IMR-90 (cell line): Measurements from ENCODE around the gene STRIP2. TPM values are rescaled to one million over a fixed set of nuclear protein-coding genes. Genes with fewer than 3 reads are reported as not detected.
"Not testable (repeated sequence)": the region's sequence is repeated elsewhere in the genome, so short reads cannot be mapped to it uniquely, and the experiment has no call there.

Experiments used
- ATAC-seq: fragments of 200-7000 bp; cut with Tn5 transposase; 2 replicates; pipeline ENCODE4 v1.9.1; 2020; ENCODE audit warnings: low read depth, mild to moderate bottlenecking, moderate library complexity
- BruUV-seq: library from RNA; stranded (reverse); fragments of 400-500 nt; replicated peaks from 2 replicates; lab custom pipeline; 2021; lab: Mats Ljungman, UMichigan
- CTCF ChIA-PET: fragments of 300-600 bp; formaldehyde crosslinking; extraction: SDS; loops from one replicate; lab custom pipeline; 2021; ENCODE audit warnings: antibody characterized with exemption; lab: Yijun Ruan, JAX
- POLR2A ChIA-PET: fragments of 300-600 bp; sonication (Branson Sonifier 250); formaldehyde crosslinking; loops from one replicate; lab custom pipeline; 2022; ENCODE audit warnings: antibody characterized with exemption; ENCODE audit not compliant: unreplicated experiment; lab: Charles Lee
- DNase-seq: peaks from one replicate; pipeline ENCODE4 v3.0.0; 2013
- H2AFZ ChIP-seq: replicated peaks from 2 replicates; pipeline ENCODE3; 2013; ENCODE audit warnings: low read length, mild to moderate bottlenecking; ENCODE audit not compliant: poor library complexity
- H2AK5ac ChIP-seq: 2 replicates; pipeline ENCODE4 v1.6.1; 2013; ENCODE audit warnings: low read depth, low read length, inconsistent platforms
- H2AK9ac ChIP-seq: replicated peaks from 2 replicates; pipeline ENCODE3; 2013; ENCODE audit warnings: mild to moderate bottlenecking, low read depth, low read length, moderate library complexity; ENCODE audit not compliant: poor library complexity
- H2BK120ac ChIP-seq: 2 replicates; pipeline ENCODE4 v1.6.1; 2013; ENCODE audit warnings: low read depth, low read length, inconsistent platforms
- H2BK15ac ChIP-seq: 3 replicates; pipeline ENCODE4 v1.6.1; 2013; ENCODE audit warnings: low read depth, low read length, inconsistent platforms
- H2BK20ac ChIP-seq: 2 replicates; pipeline ENCODE4 v1.6.1; 2013; ENCODE audit warnings: low read depth, mild to moderate bottlenecking, inconsistent platforms, low read length, moderate library complexity
- H2BK5ac ChIP-seq: 2 replicates; pipeline ENCODE4 v1.6.1; 2013; ENCODE audit warnings: mild to moderate bottlenecking, low read depth, low read length, inconsistent platforms; ENCODE audit not compliant: poor library complexity, severe bottlenecking
- H3K14ac ChIP-seq: replicated peaks from 2 replicates; pipeline ENCODE4 v1.6.1; 2013; ENCODE audit warnings: low read depth, low read length, inconsistent platforms
- H3K18ac ChIP-seq: 2 replicates; pipeline ENCODE4 v1.6.1; 2013; ENCODE audit warnings: low read depth, low read length, control low read depth
- H3K23ac ChIP-seq: 2 replicates; pipeline ENCODE4 v1.6.1; 2013; ENCODE audit warnings: low read depth, low read length, inconsistent platforms
- H3K27ac ChIP-seq: 2 replicates; pipeline ENCODE4 v1.5.1; 2013; ENCODE audit warnings: mild to moderate bottlenecking, control low read depth, low read length; ENCODE audit not compliant: insufficient read depth
- H3K27me3 ChIP-seq: 2 replicates; pipeline ENCODE4 v1.6.1; 2013; ENCODE audit warnings: low read length; ENCODE audit not compliant: control insufficient read depth, insufficient read depth
- H3K36me3 ChIP-seq: 2 replicates; pipeline ENCODE4 v1.6.1; 2013; ENCODE audit warnings: low read length, mixed read lengths; ENCODE audit not compliant: control insufficient read depth, insufficient read depth
- H3K4ac ChIP-seq: 2 replicates; pipeline ENCODE4 v1.6.1; 2013; ENCODE audit warnings: low read depth, low read length, inconsistent platforms
- H3K4me1 ChIP-seq: 2 replicates; pipeline ENCODE4 v1.6.1; 2013; ENCODE audit warnings: low read length, mixed read lengths; ENCODE audit not compliant: control insufficient read depth, insufficient read depth
- H3K4me2 ChIP-seq: 2 replicates; pipeline ENCODE4 v1.6.1; 2013; ENCODE audit warnings: low read depth, mild to moderate bottlenecking, control low read depth, low read length, moderate library complexity
- H3K4me3 ChIP-seq: 2 replicates; pipeline ENCODE4 v1.5.1; 2013; ENCODE audit warnings: low read depth, mild to moderate bottlenecking, control low read depth, low read length, moderate library complexity; ENCODE audit not compliant: insufficient read depth
- H3K56ac ChIP-seq: 2 replicates; pipeline ENCODE4 v1.6.1; 2013; ENCODE audit warnings: low read length, inconsistent platforms; ENCODE audit not compliant: insufficient read depth; ENCODE audit errors: extremely low read depth
- H3K79me1 ChIP-seq, 2 experiments: 2 replicates each; pipeline ENCODE4 v1.6.1; 2013; ENCODE audit warnings: low read length in 2 of 2, inconsistent platforms in 1 of 2, low read depth in 1 of 2
- H3K9ac ChIP-seq: 2 replicates; pipeline ENCODE4 v1.6.1; 2013; ENCODE audit warnings: low read depth, low read length, control low read depth
- H3K9me1 ChIP-seq: 2 replicates; pipeline ENCODE4 v1.6.1; 2013; ENCODE audit warnings: low read length, inconsistent platforms; ENCODE audit not compliant: insufficient read depth
- H3K9me3 ChIP-seq: 2 replicates; pipeline ENCODE4 v1.6.1; 2013; ENCODE audit warnings: low read length; ENCODE audit not compliant: control insufficient read depth, insufficient read depth
- H4K20me1 ChIP-seq: 2 replicates; pipeline ENCODE4 v1.6.1; 2013; ENCODE audit warnings: low read length, inconsistent platforms; ENCODE audit not compliant: insufficient read depth
- H4K5ac ChIP-seq: 2 replicates; pipeline ENCODE4 v1.6.1; 2013; ENCODE audit warnings: mild to moderate bottlenecking, low read depth, low read length, control low read depth
- H4K8ac ChIP-seq, 2 experiments: 2 replicates each; pipeline ENCODE4 v1.6.1; 2013; ENCODE audit warnings: low read depth in 2 of 2, low read length in 2 of 2, control low read depth in 1 of 2, inconsistent platforms in 1 of 2
- H4K91ac ChIP-seq: 2 replicates; pipeline ENCODE4 v1.6.1; 2013; ENCODE audit warnings: low read depth, low read length, inconsistent platforms; ENCODE audit not compliant: insufficient read depth
- WGBS, 2 experiments: methylation state at CpG; one replicate each; pipeline versions ENCODE4 v1.1.5 to v1.1.7; 2013; ENCODE audit warnings: missing lambda C conversion rate in 2 of 2; ENCODE audit not compliant: insufficient read length in 1 of 2; ENCODE audit errors: extremely low coverage in 2 of 2; 5-methylcytosine and 5-hydroxymethylcytosine counted together
- dilution Hi-C: fragments of 300-500 bp; cut with HindIII; formaldehyde crosslinking; loops from one replicate; pipeline ENCODE4 v1.14.3; 2018; ENCODE audit warnings: low sequenced_read_pairs; ENCODE audit not compliant: unreplicated experiment
- in situ Hi-C: fragments of 300-500 bp; cut with MboI; formaldehyde crosslinking; loops from 3 replicates; pipeline ENCODE4 v1.14.3; 2019; ENCODE audit warnings: low sequenced_read_pairs, inconsistent platforms, mixed read lengths
- intact Hi-C: fragments of 100-400 bp; cut with micrococcal nuclease; formaldehyde crosslinking; loops from 2 replicates; pipeline ENCODE4 v1.10.0; 2022
- polyA plus RNA-seq, 3 experiments: library from polyadenylated mRNA; depleted of rRNA; stranded (reverse); fragments of >200 nt; gene quantifications; 2 replicates each; pipeline ENCODE4 v1.2.3, GENCODE V29; 2012; ENCODE audit warnings: low replicate concordance in 1 of 3
- total RNA-seq: library from RNA; depleted of rRNA; stranded (reverse); fragments of >200 nt; gene quantifications from 2 replicates; pipeline ENCODE4 v1.2.3, GENCODE V29; 2012

The STRIP2 gene
- total and polyA plus RNA-seq, 2 of the 4 experiments (the other 2 are of a cell fraction) = 1.8 to 3.0 TPM

- H2BK5ac ChIP-seq, H3K56ac ChIP-seq, H3K27me3 ChIP-seq, H4K5ac ChIP-seq, H3K79me1 ChIP-seq, H2AK9ac ChIP-seq, H3K4ac ChIP-seq, H3K18ac ChIP-seq, H4K91ac ChIP-seq, H4K8ac ChIP-seq, H3K23ac ChIP-seq, BruUV-seq, H3K14ac ChIP-seq, H3K36me3 ChIP-seq, H3K4me1 ChIP-seq, dilution Hi-C loops, DNase-seq, H2AK5ac ChIP-seq, H3K4me2 ChIP-seq, H3K9ac ChIP-seq, H2AFZ ChIP-seq, H3K9me3 ChIP-seq, H2BK120ac ChIP-seq, H2BK20ac ChIP-seq, H4K20me1 ChIP-seq, ATAC-seq, POLR2A ChIA-PET, H3K9me1 ChIP-seq, H2BK15ac ChIP-seq, H3K4me3 ChIP-seq: not testable (repeated sequence)
- CTCF ChIA-PET = interaction anchor here (0.5 to 1.7 kb wide), 2 partner anchors 108 to 113 kb away, joined by 3 to 5 read pairs; no protein-coding TSS in a partner anchor
- H3K27ac ChIP-seq = 0 out of 2 replicates have a peak overlapping the region, but pooled peaks have one; percentile 18
- intact Hi-C loops = loop anchor here (5.0 to 10.0 kb wide), 2 partner anchors 343 to 531 kb away; no protein-coding TSS in a partner anchor
- in situ Hi-C loops = loop anchor here (25.0 kb wide), 1 partner anchor 531 kb away; no protein-coding TSS in a partner anchor
- no CpG with 5 or more reads among the region's 6 CpGs for WGBS, 2 experiments
Observed at GRCh38 chr7:129481376-129481775, 47.1 kb downstream of the STRIP2 start.
